HFF-Myc (cell line): ENCODE measurements around the gene TXLNA.

Source experiments
- DNase-seq: peaks from one replicate; pipeline ENCODE4 v3.0.0-alpha.2; 2011; ENCODE audit warnings: low read depth; ENCODE audit errors: extremely low read depth
- H3K4me3 ChIP-seq: replicated peaks from 2 replicates; pipeline ENCODE4 v1.5.1; 2011; ENCODE audit warnings: low read depth, mild to moderate bottlenecking, control low read depth, low read length
- CTCF ChIP-seq: IDR thresholded peaks from 2 replicates; pipeline ENCODE4 v1.5.1; 2012; ENCODE audit warnings: mild to moderate bottlenecking, low read depth, low read length, control low read depth; ENCODE audit errors: missing control alignments

The TXLNA gene

DNA sequence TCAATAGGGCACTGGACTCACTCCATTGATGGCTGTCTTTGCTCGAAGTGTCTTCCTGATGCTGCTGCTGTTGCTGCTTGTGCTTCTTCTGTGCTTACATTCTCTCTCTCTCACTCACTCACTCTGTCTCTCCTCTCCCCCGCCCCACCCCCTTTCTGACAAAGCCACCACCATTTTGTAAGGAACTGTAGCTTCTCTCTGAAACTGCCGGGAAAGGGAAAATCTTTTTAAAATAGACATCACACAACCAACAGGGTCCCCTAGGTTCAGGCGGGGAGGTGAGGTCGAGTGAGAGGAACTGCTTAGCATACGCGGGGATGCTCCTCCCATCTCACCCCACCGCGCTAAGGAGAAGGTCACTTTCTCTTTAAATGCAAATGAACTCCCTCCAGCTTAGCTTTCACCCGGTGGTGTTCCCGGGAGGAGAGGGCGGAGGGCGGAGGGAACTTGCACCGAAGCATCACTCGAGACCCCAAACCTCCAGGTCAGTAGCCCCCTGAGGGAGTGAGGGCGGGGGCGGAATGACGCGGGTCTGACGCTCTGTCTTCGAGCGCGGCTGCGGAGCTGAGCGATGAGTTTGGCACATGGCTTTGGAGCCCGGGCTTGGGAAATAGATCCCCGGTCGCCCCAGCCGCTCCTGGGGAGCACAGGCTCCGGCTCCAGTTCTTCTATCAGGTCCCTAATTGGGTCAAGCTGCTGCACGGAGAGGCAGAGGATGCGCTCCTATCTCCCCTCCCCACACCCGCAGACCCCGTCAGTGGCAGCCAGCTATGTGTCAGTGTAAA, 20.9 kb downstream of the TXLNA start, which contains the start of gene CCDC28B:
TSS of gene CCDC28B (plus strand) at position 370 of the 785 bp plus-strand sequence. CDS start 1,341 bp downstream, outside the sequence.
- peak within 1 kb of the TSS; percentile 57 for H3K4me3 ChIP-seq
- no peak for DNase-seq
- TF ChIP-seq CTCF, result no peak

- peak overlapping the region; percentile 57 for H3K4me3 ChIP-seq
- no peak for TF ChIP-seq CTCF
- no peak for DNase-seq
Observed at GRCh38 chr1:32201011-32201855, 21.8 kb downstream of the TXLNA start.

GRCh38 chr1:32204943-32205361, 25.5 kb downstream of the TXLNA start:
- no peak for DNase-seq
- H3K4me3 ChIP-seq, result peak overlapping the region; percentile 80
- no peak for TF ChIP-seq CTCF

GRCh38 chr1:32205401-32206370, 26.2 kb downstream of the TXLNA start, which contains the start of gene IQCC:
TSS of gene IQCC (plus strand) at chr1:32205671. CDS start at chr1:32205682, 11 bp downstream.
- no peak for TF ChIP-seq CTCF
- no peak for DNase-seq
- peak within 1 kb of the TSS; percentile 80 for H3K4me3 ChIP-seq

DNA sequence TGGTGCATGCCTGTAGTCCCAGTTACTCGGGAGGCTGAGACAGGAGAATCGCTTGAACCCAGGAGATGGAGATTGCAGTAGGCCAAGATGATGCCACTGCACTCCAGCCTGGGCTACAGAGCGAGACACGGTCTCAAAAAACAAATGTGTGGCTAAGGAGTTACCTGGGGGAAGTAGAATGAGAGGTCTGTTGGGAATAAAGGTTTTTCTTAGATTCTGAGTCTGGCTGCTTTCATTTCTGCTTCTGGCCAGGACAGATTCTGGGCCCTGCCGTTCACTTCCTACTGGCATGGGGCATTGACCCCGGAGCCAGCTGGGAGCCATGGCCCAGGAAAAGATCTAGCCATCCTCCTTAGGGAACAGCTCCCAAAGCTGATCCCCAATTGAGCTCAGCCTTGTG, 29.0 kb downstream of the TXLNA start:
- no peak for DNase-seq
- no peak for TF ChIP-seq CTCF
- no peak overlapping the region for H3K4me3 ChIP-seq

GRCh38 chr1:32208891-32209328, 29.4 kb downstream of the TXLNA start, which contains the start of gene DCDC2B:
TSS of gene DCDC2B (plus strand) at chr1:32209089. CDS start at chr1:32209094, 5 bp downstream.
- no peak within 1 kb of the TSS for H3K4me3 ChIP-seq
- DNase-seq, result no peak
- TF ChIP-seq CTCF, result no peak
